HCT116 (cell line): Measurements from ENCODE around the gene MRGPRX2. TPM values are rescaled to one million over a fixed set of nuclear protein-coding genes. Genes with fewer than 3 reads are reported as not detected.

Experiments
- ATAC-seq: fragments of 200-7000 bp; cut with Tn5 transposase; 2 replicates; pipeline ENCODE4 v1.9.1; 2020; ENCODE audit warnings: mild to moderate bottlenecking, moderate library complexity
- BruUV-seq: library from RNA; stranded (reverse); fragments of 400-500 nt; replicated peaks from 2 replicates; lab custom pipeline; 2021; lab: Mats Ljungman, UMichigan
- CTCF ChIA-PET: fragments of 300-600 bp; sonication (Branson Sonifier 250); formaldehyde crosslinking; loops from one replicate; lab custom pipeline; 2021; ENCODE audit warnings: antibody characterized with exemption; lab: Charles Lee
- POLR2A ChIA-PET: fragments of 300-600, 350-600 bp; sonication (Branson Sonifier 250); formaldehyde crosslinking; loops from one replicate; lab custom pipeline; 2021; ENCODE audit warnings: antibody characterized with exemption; lab: Charles Lee
- RAD21 ChIA-PET, 2 experiments: fragments of 300-600 bp; sonication (Branson Sonifier 250); formaldehyde crosslinking; loops; one replicate each; lab custom pipeline; 2023; ENCODE audit warnings: low total read pairs in 2 of 2; ENCODE audit not compliant: uncharacterized antibody in 2 of 2, unreplicated experiment in 2 of 2, low non-redundant PET in 1 of 2; lab: Charles Lee
- DNase-seq: peaks from one replicate; pipeline ENCODE4 v3.0.0-alpha.2; 2010; ENCODE audit warnings: low read depth, low spot score
- H2AFZ ChIP-seq: fragments of 200-600 bp; shearing (Covaris generic), sonication (generic); 2 replicates; pipeline ENCODE4 v1.6.1; 2017; ENCODE audit warnings: low read depth, mixed run types, mixed read lengths, antibody characterized with exemption, low read length; ENCODE audit not compliant: poor library complexity, severe bottlenecking
- H3K27ac ChIP-seq: 2 replicates; pipeline ENCODE4 v1.5.1; 2012; ENCODE audit warnings: low read depth, low read length
- H3K27me3 ChIP-seq: fragments of 200-600 bp; sonication (generic); 2 replicates; pipeline ENCODE4 v1.6.1; 2016; ENCODE audit warnings: mixed run types, low read length, mixed read lengths; ENCODE audit not compliant: insufficient read depth
- H3K36me3 ChIP-seq, 2 experiments: fragments of 200-500 bp in 1 of 2; fragments of 200-600 bp in 1 of 2; sonication (Bioruptor generic) in 1 of 2; sonication (generic) in 1 of 2; 2 replicates each; pipeline versions ENCODE4 v1.5.1 to v1.6.1; 2014 to 2016; ENCODE audit warnings: low read length in 2 of 2, inconsistent platforms in 1 of 2, mixed read lengths in 1 of 2, mixed run types in 1 of 2; ENCODE audit not compliant: insufficient read depth in 2 of 2, control insufficient read depth in 1 of 2
- H3K4me1 ChIP-seq, 2 experiments: fragments of 200-600 bp in 1 of 2; sonication (generic) in 1 of 2; 2 replicates each; pipeline versions ENCODE4 v1.5.1 to v1.6.1; 2012 to 2017; ENCODE audit warnings: low read length in 2 of 2, inconsistent platforms in 1 of 2, mild to moderate bottlenecking in 1 of 2, mixed read lengths in 1 of 2, mixed run types in 1 of 2, moderate library complexity in 1 of 2; ENCODE audit not compliant: insufficient read depth in 2 of 2, control insufficient read depth in 1 of 2
- H3K4me2 ChIP-seq: fragments of 200-600 bp; sonication (generic); 2 replicates; pipeline ENCODE4 v1.6.1; 2017; ENCODE audit warnings: mixed run types, low read length, mixed read lengths
- H3K4me3 ChIP-seq, 2 experiments: fragments of 200-600 bp in 1 of 2; sonication (generic) in 1 of 2; replicated peaks in 1 of 2; 2 replicates each; pipeline ENCODE4 v1.5.1; 2011 to 2016; ENCODE audit warnings: low read length in 2 of 2, control low read depth in 1 of 2, low read depth in 1 of 2, mild to moderate bottlenecking in 1 of 2, mixed read lengths in 1 of 2, mixed run types in 1 of 2
- H3K79me2 ChIP-seq: fragments of 200-600 bp; sonication (generic); 2 replicates; pipeline ENCODE4 v1.6.1; 2017; ENCODE audit warnings: mild to moderate bottlenecking, mixed run types, low read length, moderate library complexity, mixed read lengths; ENCODE audit not compliant: insufficient read depth
- H3K9ac ChIP-seq: fragments of 200-600 bp; sonication (generic); 2 replicates; pipeline ENCODE4 v1.6.1; 2016; ENCODE audit warnings: low read length, mixed read lengths
- H3K9me2 ChIP-seq: fragments of 200-600 bp; sonication (generic), shearing (Covaris generic); 2 replicates; pipeline ENCODE4 v1.6.1; 2017; ENCODE audit warnings: mixed run types, mild to moderate bottlenecking, moderate library complexity; ENCODE audit not compliant: insufficient read depth
- H3K9me3 ChIP-seq, 2 experiments: fragments of 200-500 bp in 1 of 2; fragments of 200-600 bp in 1 of 2; sonication (Bioruptor generic) in 1 of 2; sonication (generic) in 1 of 2; 2 replicates each; pipeline ENCODE4 v1.6.1; 2014 to 2017; ENCODE audit warnings: low read length in 2 of 2, mixed read lengths in 2 of 2, inconsistent platforms in 1 of 2, low read depth in 1 of 2, mild to moderate bottlenecking in 1 of 2, mixed run types in 1 of 2, moderate library complexity in 1 of 2; ENCODE audit not compliant: control insufficient read depth in 1 of 2, insufficient read depth in 1 of 2
- H4K20me1 ChIP-seq: fragments of 200-600 bp; sonication (generic), shearing (Covaris generic); 2 replicates; pipeline ENCODE4 v1.6.1; 2017; ENCODE audit warnings: mixed run types, mild to moderate bottlenecking, moderate library complexity; ENCODE audit not compliant: insufficient read depth
- CBX3 ChIP-seq: IDR thresholded peaks from 2 replicates; pipeline ENCODE4 v1.6.1; 2012; ENCODE audit warnings: low read depth
- EZH2phosphoT487 ChIP-seq: fragments of 200-600 bp; IDR thresholded peaks from 2 replicates; pipeline ENCODE4 v1.6.1; 2018; ENCODE audit warnings: antibody characterized with exemption, borderline replicate concordance
- FOSL1 ChIP-seq: IDR thresholded peaks from 2 replicates; pipeline ENCODE4 v1.6.1; 2012; ENCODE audit warnings: low read depth
- SIN3A ChIP-seq: IDR thresholded peaks from 2 replicates; pipeline ENCODE4 v1.6.1; 2012; ENCODE audit warnings: low read depth
- SP1 ChIP-seq: IDR thresholded peaks from 2 replicates; pipeline ENCODE4 v1.6.1; 2012; ENCODE audit warnings: low read depth
- SRF ChIP-seq: IDR thresholded peaks from 2 replicates; pipeline ENCODE4 v1.6.1; 2012; ENCODE audit warnings: low read depth
- TCF7L2 ChIP-seq: IDR thresholded peaks from 2 replicates; pipeline ENCODE4 v1.7.0; 2011; ENCODE audit warnings: borderline replicate concordance, inconsistent platforms; ENCODE audit not compliant: insufficient read depth, insufficient read length; ENCODE audit errors: extremely low read depth
- YY1 ChIP-seq: IDR thresholded peaks from 2 replicates; pipeline ENCODE4 v1.6.1; 2011; ENCODE audit warnings: low read length, low read depth, moderate library complexity, mild to moderate bottlenecking; ENCODE audit not compliant: insufficient replicate concordance; ENCODE audit errors: extremely low read depth
- ZNF274 ChIP-seq: fragments of 200-500 bp; sonication (Bioruptor generic); IDR thresholded peaks from 2 replicates; pipeline ENCODE4 v1.6.1; 2014; ENCODE audit warnings: mild to moderate bottlenecking, low read depth, low read length, inconsistent platforms
- intact Hi-C: fragments of 100-400 bp; cut with micrococcal nuclease; formaldehyde crosslinking; loops from 2 replicates; pipeline ENCODE4 v1.10.0; 2022
- total RNA-seq: library from RNA; stranded (reverse); gene quantifications from one replicate; pipeline ENCODE4 v1.2.1, GENCODE V29; 2021; ENCODE audit not compliant: unreplicated experiment
- TF ChIP-seq, protein P1 (sequence below): IDR thresholded peaks from 2 replicates; pipeline ENCODE4 v1.6.1; 2012; ENCODE audit warnings: low read depth

Gene MRGPRX2
- total RNA-seq, 1 experiment from 2014 or later = not detected

GRCh38 chr11:19073454-19074415, 13.2 kb upstream of the MRGPRX2 start:
- BruUV-seq = no TSS peak
- RAD21 ChIA-PET = no interaction called here
- POLR2A ChIA-PET = no interaction called here
- intact Hi-C loops = loop anchor here (5.0 to 10.0 kb wide), 4 partner anchors 184 to 1261 kb away; no protein-coding TSS in a partner anchor
- Histone ChIP-seq H3K79me2 (no peaks in the 10 kb centered on the region), H3K36me3 (no peaks in the 10 kb centered on the region), H3K4me2 (no peak overlapping the region), H3K4me1 (peaks cover 0 to 6% of the 10 kb centered on the region in 2 experiments; a peak in 2 of 4 replicates), H3K27me3 (no peaks in the 10 kb centered on the region), H3K27ac (no peak overlapping the region), H2AFZ (no peak overlapping the region), H3K9ac (no peak overlapping the region), H3K4me3 (no peak overlapping the region), H3K9me3 (no peaks in the 10 kb centered on the region), H4K20me1 (no peaks in the 10 kb centered on the region), H3K9me2 (no peaks in the 10 kb centered on the region)
- DNase-seq (no peak), ATAC-seq (no peak)
- CTCF ChIA-PET = no interaction called here
- TF ChIP-seq SP1 = no peak
- no peak for TF ChIP-seq YY1
- TF ChIP-seq EZH2phosphoT487 = no peak
- TF ChIP-seq TCF7L2 = no peak
- no peak for TF ChIP-seq FOSL1
- TF ChIP-seq SIN3A = no peak
- no peak for TF ChIP-seq SRF
- TF ChIP-seq CBX3 = no peak
- TF ChIP-seq, protein P1, sequence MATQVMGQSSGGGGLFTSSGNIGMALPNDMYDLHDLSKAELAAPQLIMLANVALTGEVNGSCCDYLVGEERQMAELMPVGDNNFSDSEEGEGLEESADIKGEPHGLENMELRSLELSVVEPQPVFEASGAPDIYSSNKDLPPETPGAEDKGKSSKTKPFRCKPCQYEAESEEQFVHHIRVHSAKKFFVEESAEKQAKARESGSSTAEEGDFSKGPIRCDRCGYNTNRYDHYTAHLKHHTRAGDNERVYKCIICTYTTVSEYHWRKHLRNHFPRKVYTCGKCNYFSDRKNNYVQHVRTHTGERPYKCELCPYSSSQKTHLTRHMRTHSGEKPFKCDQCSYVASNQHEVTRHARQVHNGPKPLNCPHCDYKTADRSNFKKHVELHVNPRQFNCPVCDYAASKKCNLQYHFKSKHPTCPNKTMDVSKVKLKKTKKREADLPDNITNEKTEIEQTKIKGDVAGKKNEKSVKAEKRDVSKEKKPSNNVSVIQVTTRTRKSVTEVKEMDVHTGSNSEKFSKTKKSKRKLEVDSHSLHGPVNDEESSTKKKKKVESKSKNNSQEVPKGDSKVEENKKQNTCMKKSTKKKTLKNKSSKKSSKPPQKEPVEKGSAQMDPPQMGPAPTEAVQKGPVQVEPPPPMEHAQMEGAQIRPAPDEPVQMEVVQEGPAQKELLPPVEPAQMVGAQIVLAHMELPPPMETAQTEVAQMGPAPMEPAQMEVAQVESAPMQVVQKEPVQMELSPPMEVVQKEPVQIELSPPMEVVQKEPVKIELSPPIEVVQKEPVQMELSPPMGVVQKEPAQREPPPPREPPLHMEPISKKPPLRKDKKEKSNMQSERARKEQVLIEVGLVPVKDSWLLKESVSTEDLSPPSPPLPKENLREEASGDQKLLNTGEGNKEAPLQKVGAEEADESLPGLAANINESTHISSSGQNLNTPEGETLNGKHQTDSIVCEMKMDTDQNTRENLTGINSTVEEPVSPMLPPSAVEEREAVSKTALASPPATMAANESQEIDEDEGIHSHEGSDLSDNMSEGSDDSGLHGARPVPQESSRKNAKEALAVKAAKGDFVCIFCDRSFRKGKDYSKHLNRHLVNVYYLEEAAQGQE = no peak
- TF ChIP-seq ZNF274 = no peak
